Vagina (tissue), 2 donors: ENCODE data around the gene SH3GLB2.

Experiments
- POLR2A ChIP-seq, 2 donors: fragments of 450-650 bp; IDR thresholded peaks; one replicate each; pipeline ENCODE4 v1.6.1; 2017; ENCODE audit warnings: antibody characterized with exemption in 2 of 2, mild to moderate bottlenecking in 2 of 2, moderate library complexity in 2 of 2
- TF ChIP-seq, protein P1 (sequence below), 3 experiments: fragments of 450-650 bp in 2 of 3; fragments of 200-600 bp in 1 of 3; sonication (generic) in 1 of 3; IDR thresholded peaks; one replicate each; pipeline ENCODE4 v1.5.1; 2017 to 2019; ENCODE audit warnings: antibody characterized with exemption in 3 of 3, mild to moderate bottlenecking in 2 of 3, moderate library complexity in 2 of 3

DNA sequence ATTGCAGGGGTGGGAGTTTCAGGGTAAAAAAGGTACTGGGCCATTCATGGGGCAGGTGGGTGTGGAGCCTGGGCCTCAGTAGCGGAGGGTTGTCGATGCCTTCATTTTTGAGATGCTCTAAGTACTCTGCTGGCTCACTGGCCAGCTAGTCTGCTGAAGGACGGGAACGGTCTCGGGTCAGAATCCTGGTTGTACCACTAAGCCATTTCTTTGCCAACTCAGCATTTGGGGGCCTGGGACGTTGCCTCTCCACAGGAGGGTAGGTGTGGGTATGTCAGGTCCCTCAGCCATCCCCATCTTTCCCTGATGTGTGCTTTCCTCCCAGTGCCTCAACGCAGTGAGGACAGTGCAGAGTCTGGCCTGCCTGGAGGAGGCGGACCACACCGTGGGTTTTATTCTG, 25.1 kb downstream of the SH3GLB2 start:
- TF ChIP-seq, protein P1, sequence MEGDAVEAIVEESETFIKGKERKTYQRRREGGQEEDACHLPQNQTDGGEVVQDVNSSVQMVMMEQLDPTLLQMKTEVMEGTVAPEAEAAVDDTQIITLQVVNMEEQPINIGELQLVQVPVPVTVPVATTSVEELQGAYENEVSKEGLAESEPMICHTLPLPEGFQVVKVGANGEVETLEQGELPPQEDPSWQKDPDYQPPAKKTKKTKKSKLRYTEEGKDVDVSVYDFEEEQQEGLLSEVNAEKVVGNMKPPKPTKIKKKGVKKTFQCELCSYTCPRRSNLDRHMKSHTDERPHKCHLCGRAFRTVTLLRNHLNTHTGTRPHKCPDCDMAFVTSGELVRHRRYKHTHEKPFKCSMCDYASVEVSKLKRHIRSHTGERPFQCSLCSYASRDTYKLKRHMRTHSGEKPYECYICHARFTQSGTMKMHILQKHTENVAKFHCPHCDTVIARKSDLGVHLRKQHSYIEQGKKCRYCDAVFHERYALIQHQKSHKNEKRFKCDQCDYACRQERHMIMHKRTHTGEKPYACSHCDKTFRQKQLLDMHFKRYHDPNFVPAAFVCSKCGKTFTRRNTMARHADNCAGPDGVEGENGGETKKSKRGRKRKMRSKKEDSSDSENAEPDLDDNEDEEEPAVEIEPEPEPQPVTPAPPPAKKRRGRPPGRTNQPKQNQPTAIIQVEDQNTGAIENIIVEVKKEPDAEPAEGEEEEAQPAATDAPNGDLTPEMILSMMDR (IDR thresholded peaks at IDR 0.05), result no peak
- TF ChIP-seq POLR2A (IDR thresholded peaks at IDR 0.05), result no peak
